HepG2 (cell line): Measurements from ENCODE around the gene CSNK2A1. TPM values are rescaled to one million over a fixed set of nuclear protein-coding genes. Genes with fewer than 3 reads are reported as not detected.

ENCODE experiments used
- CTCF ChIP-seq: sonication (generic); formaldehyde crosslinking; IDR thresholded peaks from 2 replicates; pipeline ENCODE4 v1.5.0; 2020; ENCODE audit warnings: mild to moderate bottlenecking, missing genetic modification reagents, moderate library complexity
- FOXC1 ChIP-seq: sonication (generic); formaldehyde crosslinking; IDR thresholded peaks from 2 replicates; pipeline ENCODE4 v1.8.0; 2022; ENCODE audit warnings: mild to moderate bottlenecking, missing genetic modification reagents, borderline replicate concordance
- HINFP ChIP-seq: sonication (generic); formaldehyde crosslinking; IDR thresholded peaks from 2 replicates; pipeline ENCODE4 v1.4.0; 2020; ENCODE audit warnings: low read depth, mild to moderate bottlenecking, missing genetic modification reagents
- MXD1 ChIP-seq: sonication (generic); formaldehyde crosslinking; IDR thresholded peaks from 2 replicates; pipeline ENCODE4 v1.4.0; 2020; ENCODE audit warnings: mild to moderate bottlenecking, missing genetic modification reagents
- NR1H2 ChIP-seq: sonication (generic); formaldehyde crosslinking; IDR thresholded peaks from 2 replicates; pipeline ENCODE4 v1.8.1; 2022; ENCODE audit warnings: low read depth, missing genetic modification reagents, borderline replicate concordance
- POLR2A ChIP-seq, 2 experiments: IDR thresholded peaks; 2 replicates each; pipeline ENCODE4 v1.6.1; 2011; ENCODE audit warnings: low read depth in 2 of 2, low read length in 2 of 2, mild to moderate bottlenecking in 1 of 2, moderate library complexity in 1 of 2; ENCODE audit not compliant: insufficient read depth in 1 of 2
- POLR2G ChIP-seq: fragments of 200-400 bp; formaldehyde crosslinking; IDR thresholded peaks from 2 replicates; pipeline ENCODE4 v1.6.1; 2018; ENCODE audit warnings: mild to moderate bottlenecking, low read depth, low read length, moderate library complexity
- TBX2 ChIP-seq: sonication (generic); formaldehyde crosslinking; IDR thresholded peaks from 2 replicates; pipeline ENCODE4 v1.5.0; 2020; ENCODE audit warnings: missing genetic modification reagents, mild to moderate bottlenecking, borderline replicate concordance
- ZBTB7A ChIP-seq: sonication (generic); formaldehyde crosslinking; IDR thresholded peaks from 2 replicates; pipeline ENCODE4 v1.8.0; 2022; ENCODE audit warnings: mild to moderate bottlenecking, missing genetic modification reagents
- ZNF230 ChIP-seq: sonication (generic); formaldehyde crosslinking; IDR thresholded peaks from 2 replicates; pipeline ENCODE4 v1.4.0; 2020; ENCODE audit warnings: mild to moderate bottlenecking, missing genetic modification reagents
- ZNF333 ChIP-seq: sonication (generic); formaldehyde crosslinking; IDR thresholded peaks from 2 replicates; pipeline ENCODE4 v1.4.0; 2020; ENCODE audit warnings: mild to moderate bottlenecking, missing genetic modification reagents, borderline replicate concordance
- ZNF414 ChIP-seq: sonication (generic); formaldehyde crosslinking; IDR thresholded peaks from 2 replicates; pipeline ENCODE4 v1.5.0; 2020; ENCODE audit warnings: missing genetic modification reagents
- ZNF543 ChIP-seq: sonication (generic); formaldehyde crosslinking; IDR thresholded peaks from 2 replicates; pipeline ENCODE4 v1.4.0; 2020; ENCODE audit warnings: mild to moderate bottlenecking, missing genetic modification reagents
- ZNF567 ChIP-seq: sonication (generic); formaldehyde crosslinking; IDR thresholded peaks from 2 replicates; pipeline ENCODE4 v1.8.1; 2023; ENCODE audit warnings: mild to moderate bottlenecking, missing genetic modification reagents, borderline replicate concordance
- ZNF878 ChIP-seq: sonication (generic); formaldehyde crosslinking; IDR thresholded peaks from 2 replicates; pipeline ENCODE4 v1.8.1; 2023; ENCODE audit warnings: mild to moderate bottlenecking, missing genetic modification reagents, moderate library complexity
- polyA plus RNA-seq, 8 experiments: library from polyadenylated mRNA; depleted of rRNA in 3 of 8; stranded (reverse) in 7 of 8; unstranded in 1 of 8; fragments of >200 nt; fragmentation: Illumina TruSeq in 4 of 8; extraction: Trizol in 4 of 8; gene quantifications; 2 replicates each; pipeline versions ENCODE4 v1.2.1 to v1.2.3, GENCODE V29; 2011 to 2016; ENCODE audit warnings: low read depth in 4 of 8, missing spikeins in 1 of 8, mixed read lengths in 1 of 8; ENCODE audit not compliant: insufficient read depth in 1 of 8
- total RNA-seq, 5 experiments: library from RNA; depleted of rRNA; stranded (reverse); fragments of >200 nt; fragmentation: Illumina TruSeq; extraction: Trizol; gene quantifications; 2 replicates each; pipeline ENCODE4 v1.2.3, GENCODE V29; 2016; ENCODE audit warnings: low read depth in 1 of 5

Gene CSNK2A1
- total and polyA plus RNA-seq, 2 of the 13 experiments (the other 11 are each of a cell fraction or from before 2014, with no cell fraction given): 153 to 231 TPM

- 0 out of 2 replicates have a peak, but pooled peaks have one; percentile 23 for TF ChIP-seq HINFP (CRISPR knock-in tag)
- 0 out of 2 replicates have a peak, but pooled peaks have one; percentile 52 for TF ChIP-seq ZBTB7A (CRISPR knock-in tag)
- TF ChIP-seq CTCF (CRISPR knock-in tag): 0 out of 2 replicates have a peak, but pooled peaks have one; percentile 15
- 0 out of 2 replicates have a peak, but pooled peaks have one; percentile 25 for TF ChIP-seq ZNF543
- TF ChIP-seq ZNF333: 0 out of 2 replicates have a peak, but pooled peaks have one; percentile 46
- TF ChIP-seq POLR2A (IDR thresholded peaks at IDR 0.05; ENCODE audit: insufficient read depth in 1 of 2, low read depth in 2 of 2, low read length in 2 of 2): peak in 1 of 2 experiments; percentile 58; a peak in 1 of 4 replicates
- 0 out of 2 replicates have a peak, but pooled peaks have one; percentile 54 for TF ChIP-seq MXD1 (CRISPR knock-in tag)
- TF ChIP-seq TBX2 (CRISPR knock-in tag): peak; percentile 37; the same call in 1 of the 2 replicates
- 0 out of 2 replicates have a peak, but pooled peaks have one; percentile 43 for TF ChIP-seq NR1H2 (CRISPR knock-in tag)
- TF ChIP-seq ZNF567: peak; percentile 55; the same call in 1 of the 2 replicates
- 0 out of 2 replicates have a peak, but pooled peaks have one; percentile 6 for TF ChIP-seq FOXC1 (CRISPR knock-in tag)
- no peak for TF ChIP-seq ZNF414 (CRISPR knock-in tag)
- TF ChIP-seq ZNF878 (CRISPR knock-in tag): peak; percentile 42; the same call in 1 of the 2 replicates
- TF ChIP-seq ZNF230 (CRISPR knock-in tag): 0 out of 2 replicates have a peak, but pooled peaks have one; percentile 41
- peak; percentile 46 for TF ChIP-seq POLR2G
Measured at GRCh38 chr20:432677-433299, 110.8 kb downstream of the CSNK2A1 start (continued).
